Heart left ventricle (tissue), 13 donors: Measurements from ENCODE around the gene SDS.

ENCODE experiments used
- POLR2A ChIP-seq, 2 donors: fragments of 450-650 bp; IDR thresholded peaks; one replicate each; pipeline ENCODE4 v1.6.1; 2017; ENCODE audit warnings: antibody characterized with exemption in 2 of 2, mild to moderate bottlenecking in 2 of 2, moderate library complexity in 2 of 2
- TF ChIP-seq, protein P1 (sequence below), 12 donors: fragments of 200-600 bp; sonication (generic) in 4 of 12; IDR thresholded peaks; one replicate each; pipeline versions ENCODE4 v1.5.0 to v1.8.0; 2018 to 2022; ENCODE audit warnings: antibody characterized with exemption in 12 of 12, mild to moderate bottlenecking in 5 of 12
- donor health status: ischemic (EF 13 %, LVEDD 7.1; RV severe dilation, severe dysfunction).
- donor health status: DM: no; HTN: yes; CAD: no.
- donor health status: DM: no; HTN: no; CAD: no.
- donor health status: ischemic (EF 25% LVEDD 6.9; RV normal size, moderate dysfunction).
- donor health status: ischemic (EF 25% LVEDD 5.7; RV mildly dilated, moderate dysfunction).
- donor health status: ischemic (EF 35%, LVEDD 5.7; RV mildly dilated, moderate dysfunction).
- donor health status: nonischemic (EF 11% LVEDD 7.7; RV severe dilation, severe dysfunction).
- donor health status: DM: yes; HTN: yes; CAD: no.
- donor health status: PGD.
- donor health status: ischemic (EF 29% LVEDD 5.4; RV normal size, mild dysfunction).
- donor health status: nonischemic (EF 23%, LVEDD 6.1; RV moderate dilation, normal function).

GRCh38 chr12:113422030-113422885 is 18.6 kb upstream of the SDS start, which contains the start of gene SDSL:
- TF ChIP-seq, protein P1, sequence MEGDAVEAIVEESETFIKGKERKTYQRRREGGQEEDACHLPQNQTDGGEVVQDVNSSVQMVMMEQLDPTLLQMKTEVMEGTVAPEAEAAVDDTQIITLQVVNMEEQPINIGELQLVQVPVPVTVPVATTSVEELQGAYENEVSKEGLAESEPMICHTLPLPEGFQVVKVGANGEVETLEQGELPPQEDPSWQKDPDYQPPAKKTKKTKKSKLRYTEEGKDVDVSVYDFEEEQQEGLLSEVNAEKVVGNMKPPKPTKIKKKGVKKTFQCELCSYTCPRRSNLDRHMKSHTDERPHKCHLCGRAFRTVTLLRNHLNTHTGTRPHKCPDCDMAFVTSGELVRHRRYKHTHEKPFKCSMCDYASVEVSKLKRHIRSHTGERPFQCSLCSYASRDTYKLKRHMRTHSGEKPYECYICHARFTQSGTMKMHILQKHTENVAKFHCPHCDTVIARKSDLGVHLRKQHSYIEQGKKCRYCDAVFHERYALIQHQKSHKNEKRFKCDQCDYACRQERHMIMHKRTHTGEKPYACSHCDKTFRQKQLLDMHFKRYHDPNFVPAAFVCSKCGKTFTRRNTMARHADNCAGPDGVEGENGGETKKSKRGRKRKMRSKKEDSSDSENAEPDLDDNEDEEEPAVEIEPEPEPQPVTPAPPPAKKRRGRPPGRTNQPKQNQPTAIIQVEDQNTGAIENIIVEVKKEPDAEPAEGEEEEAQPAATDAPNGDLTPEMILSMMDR (IDR thresholded peaks at IDR 0.05): no peak
- no peak for TF ChIP-seq POLR2A (IDR thresholded peaks at IDR 0.05)
